Measurements from ENCODE around the gene DRAM1. TPM values are rescaled to one million over a fixed set of nuclear protein-coding genes. Genes with fewer than 3 reads are reported as not detected.

DRAM1 gene
- total RNA-seq, 1 experiment from 2014 or later, result 6.5 TPM

DNA sequence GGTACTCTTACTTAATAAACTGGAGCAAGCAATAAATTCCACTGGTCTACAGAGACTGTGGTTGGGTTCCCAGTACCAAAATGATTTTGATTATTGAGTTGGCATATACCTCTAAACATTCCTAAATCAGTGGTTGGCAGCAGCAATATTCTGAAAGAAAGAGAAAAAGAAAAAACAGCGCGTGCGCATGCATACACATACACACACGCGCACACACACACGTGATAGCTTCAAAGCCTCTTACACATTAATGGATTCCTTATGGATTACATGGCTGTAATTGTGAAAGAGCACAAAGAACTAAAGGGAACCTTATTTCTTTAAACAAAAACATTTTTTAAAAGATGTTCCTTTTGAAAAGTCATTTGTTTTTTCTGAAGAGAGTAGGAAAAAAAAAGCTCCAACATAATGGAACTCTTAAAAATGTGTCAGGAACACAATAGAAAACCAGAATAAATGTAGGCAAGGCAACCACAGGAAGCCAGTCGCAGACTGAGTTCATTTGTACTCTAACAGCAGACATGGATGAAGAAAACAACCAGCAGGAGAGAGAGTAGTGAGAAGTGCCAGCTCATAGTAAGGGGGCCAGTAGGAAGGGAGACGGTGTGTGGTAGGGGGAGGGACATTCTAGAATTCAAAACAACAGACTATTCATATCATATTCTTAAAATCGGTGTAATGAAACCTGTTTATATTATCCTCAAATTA lies 80.0 kb downstream of the DRAM1 start:
- WGBS (ENCODE audit: extremely low coverage, insufficient read length, low lambda C conversion rate), result no CpG with 5 or more reads among the region's 9 CpGs

More for the DNA sequence above, 80.0 kb downstream of the DRAM1 start:
- Histone ChIP-seq H3K23ac (ENCODE audit: insufficient read length, low read depth, low read length) (no peak overlapping the region), H2BK5ac (ENCODE audit: insufficient read length, low read length) (no peak overlapping the region), H4K8ac (replicated peaks; ENCODE audit: insufficient read length, low read depth, low read length) (no peak overlapping the region), H3K14ac (ENCODE audit: insufficient read depth, low read length) (no peak overlapping the region), H2AFZ (ENCODE audit: low read length) (no peak overlapping the region), H3K4me1 (ENCODE audit: insufficient read depth, low read length) (no peaks in the 10 kb centered on the region), H4K20me1 (ENCODE audit: control insufficient read depth, insufficient read depth, insufficient read length) (no peaks in the 10 kb centered on the region), H4K91ac (ENCODE audit: insufficient read length, low read depth, low read length) (no peak overlapping the region), H4K5ac (ENCODE audit: insufficient read length, low read depth, low read length) (no peak overlapping the region), H2BK120ac (ENCODE audit: low read depth, low read length, poor library complexity, severe bottlenecking) (no peak overlapping the region), H3K4ac (ENCODE audit: low read depth, low read length) (no peak overlapping the region), H3K4me2 (ENCODE audit: insufficient read depth, insufficient read length, low read length) (no peak overlapping the region), H3K27ac (ENCODE audit: insufficient read length, low read depth, low read length) (no peak overlapping the region), H3K9me3 (ENCODE audit: control insufficient read depth, low read depth, low read length) (no peaks in the 10 kb centered on the region), H2BK15ac (ENCODE audit: low read depth, low read length) (no peak overlapping the region), H3T11ph (ENCODE audit: low read length) (no peak overlapping the region), H2AK5ac (ENCODE audit: insufficient read length, low read length) (no peak overlapping the region), H3K18ac (ENCODE audit: insufficient read length, low read depth, low read length) (no peak overlapping the region), H3K79me2 (ENCODE audit: insufficient read depth, low read length) (no peaks in the 10 kb centered on the region), H3K9ac (ENCODE audit: extremely low read depth, insufficient read length, low read length) (no peak overlapping the region), H3K23me2 (ENCODE audit: insufficient read length, low read depth, low read length, poor library complexity, severe bottlenecking) (no peaks in the 10 kb centered on the region), H3K27me3 (ENCODE audit: insufficient read depth, low read length) (no peaks in the 10 kb centered on the region), H3K79me1 (ENCODE audit: insufficient read depth, low read depth, low read length, poor library complexity, severe bottlenecking) (no peaks in the 10 kb centered on the region), H2BK20ac (ENCODE audit: low read depth, low read length, poor library complexity, severe bottlenecking) (no peak overlapping the region), H2BK12ac (ENCODE audit: insufficient read length, low read depth, low read length) (no peak overlapping the region), H3K56ac (ENCODE audit: insufficient read length, low read depth, low read length) (no peak overlapping the region)
- Mint-ChIP-seq H3K36me3 (ENCODE audit: insufficient read depth in 1 of 3, low read depth in 3 of 3) (peaks cover 0 to 4% (median 4%) of the 10 kb centered on the region in 3 experiments; a peak in 2 of 7 replicates), H3K4me1 (no peaks in the 10 kb centered on the region), H3K4me3 (no peak overlapping the region), H3K9me3 (peaks cover 13% of the 10 kb centered on the region in 2 experiments), H3K27ac (no peak overlapping the region), H3K27me3 (ENCODE audit: low read depth) (no peaks in the 10 kb centered on the region)
- DNase-seq, result no peak
- TF ChIP-seq, protein P1, sequence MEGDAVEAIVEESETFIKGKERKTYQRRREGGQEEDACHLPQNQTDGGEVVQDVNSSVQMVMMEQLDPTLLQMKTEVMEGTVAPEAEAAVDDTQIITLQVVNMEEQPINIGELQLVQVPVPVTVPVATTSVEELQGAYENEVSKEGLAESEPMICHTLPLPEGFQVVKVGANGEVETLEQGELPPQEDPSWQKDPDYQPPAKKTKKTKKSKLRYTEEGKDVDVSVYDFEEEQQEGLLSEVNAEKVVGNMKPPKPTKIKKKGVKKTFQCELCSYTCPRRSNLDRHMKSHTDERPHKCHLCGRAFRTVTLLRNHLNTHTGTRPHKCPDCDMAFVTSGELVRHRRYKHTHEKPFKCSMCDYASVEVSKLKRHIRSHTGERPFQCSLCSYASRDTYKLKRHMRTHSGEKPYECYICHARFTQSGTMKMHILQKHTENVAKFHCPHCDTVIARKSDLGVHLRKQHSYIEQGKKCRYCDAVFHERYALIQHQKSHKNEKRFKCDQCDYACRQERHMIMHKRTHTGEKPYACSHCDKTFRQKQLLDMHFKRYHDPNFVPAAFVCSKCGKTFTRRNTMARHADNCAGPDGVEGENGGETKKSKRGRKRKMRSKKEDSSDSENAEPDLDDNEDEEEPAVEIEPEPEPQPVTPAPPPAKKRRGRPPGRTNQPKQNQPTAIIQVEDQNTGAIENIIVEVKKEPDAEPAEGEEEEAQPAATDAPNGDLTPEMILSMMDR (conservative IDR thresholded peaks at IDR 0.05), result no peak
